Heart right ventricle (tissue), 16 donors: ENCODE data around the gene PTMA. TPM values are rescaled to one million over a fixed set of nuclear protein-coding genes. Genes with fewer than 3 reads are reported as not detected.
"Not testable (repeated sequence)": the region's sequence is repeated elsewhere in the genome, so short reads cannot be mapped to it uniquely, and the experiment has no call there.

ENCODE experiments used
- ATAC-seq, 8 donors: fragments of 200-7000 bp; cut with Tn5 transposase; one replicate each; pipeline ENCODE4 v1.9.1; 2020; ENCODE audit warnings: mild to moderate bottlenecking in 8 of 8, moderate library complexity in 8 of 8, moderate number of reproducible peaks in 1 of 8
- DNase-seq, 2 donors: peaks; one replicate each; pipeline ENCODE4 v3.0.0-alpha.2; 2020
- H3K27ac ChIP-seq, 10 donors: fragments of 200-600 bp; sonication (generic) in 2 of 10; one replicate each; pipeline versions ENCODE4 v1.5.0 to v1.8.0; 2020 to 2022; ENCODE audit warnings: mild to moderate bottlenecking in 3 of 10
- H3K27me3 ChIP-seq, 7 donors: fragments of 200-600 bp; one replicate each; pipeline ENCODE4 v1.8.0; 2021 to 2022; ENCODE audit warnings: mild to moderate bottlenecking in 2 of 7
- H3K36me3 ChIP-seq, 9 donors: fragments of 200-600 bp; sonication (generic) in 1 of 9; one replicate each; pipeline versions ENCODE4 v1.5.0 to v1.8.0; 2020 to 2022; ENCODE audit warnings: mild to moderate bottlenecking in 2 of 9
- H3K4me1 ChIP-seq, 9 donors: fragments of 200-600 bp; sonication (generic) in 1 of 9; one replicate each; pipeline versions ENCODE4 v1.5.0 to v1.8.0; 2020 to 2022; ENCODE audit warnings: mild to moderate bottlenecking in 4 of 9
- H3K4me3 ChIP-seq, 10 donors: fragments of 200-600 bp; sonication (generic) in 2 of 10; one replicate each; pipeline versions ENCODE4 v1.5.0 to v1.8.0; 2020 to 2022; ENCODE audit warnings: mild to moderate bottlenecking in 7 of 10, moderate library complexity in 2 of 10
- H3K9me3 ChIP-seq, 11 donors: fragments of 200-600 bp in 10 of 11; sonication (generic) in 2 of 11; one replicate each; pipeline versions ENCODE4 v1.5.0 to v1.8.0; 2013 to 2022; ENCODE audit warnings: mild to moderate bottlenecking in 2 of 11, control low read depth in 1 of 11, moderate library complexity in 1 of 11
- CTCF ChIP-seq, 9 donors: fragments of 200-600 bp; sonication (generic) in 2 of 9; IDR thresholded peaks; one replicate each; pipeline versions ENCODE4 v1.5.0 to v1.8.0; 2021 to 2022; ENCODE audit warnings: antibody characterized with exemption in 9 of 9, mild to moderate bottlenecking in 5 of 9, moderate library complexity in 1 of 9
- WGBS, 2 donors: extraction: QIAGEN DNeasy Blood & Tissue Kit; methylation state at CpG; one replicate each; pipeline ENCODE4 v1.1.7; 2013; ENCODE audit warnings: inconsistent platforms in 1 of 2; 5-methylcytosine and 5-hydroxymethylcytosine counted together
- intact Hi-C, 10 donors: fragments of 100-400 bp; cut with DNase I; formaldehyde crosslinking; loops; one replicate each; pipeline versions ENCODE4 v1.11.1 to v1.14.2; 2022
- long read RNA-seq, 3 donors: library from polyadenylated mRNA; unstranded; transcript quantifications; one replicate each; pipeline ENCODE4 v2.0.0, GENCODE V29; 2020 to 2021
- polyA plus RNA-seq, 2 donors: library from polyadenylated mRNA; stranded (reverse); fragments of 200-250 nt; gene quantifications; one replicate each; pipeline ENCODE4 v1.2.3, GENCODE V29; 2013
- total RNA-seq, 10 donors: library from RNA; stranded (reverse); fragmentation: NEBNext Ultra II Directional in 3 of 10; extraction: Animal tissue kit (Norgen Biotek cat#: 25700) in 3 of 10; gene quantifications; one replicate each; pipeline versions ENCODE4 v1.2.1 to v1.2.4, GENCODE V29; 2021 to 2023
- donor health status: Arrhythmogenic right ventricular cardiomyopathy.
- donor health status: ischemic (EF 13 %, LVEDD 7.1; RV severe dilation, severe dysfunction).
- donor health status: healthy with polysubstance abuse.
- donor health status: DM: no; HTN: yes; CAD: no.
- donor health status: DM: no; HTN: no; CAD: no.
- donor health status: ischemic (EF 25% LVEDD 6.9; RV normal size, moderate dysfunction).
- donor health status: ischemic (EF 25% LVEDD 5.7; RV mildly dilated, moderate dysfunction).
- donor health status: healthy.
- donor health status: DM: yes; HTN: yes; CAD: no.
- donor health status: Ischemic cardiomyopathy.
- donor health status: ischemic (EF 35%, LVEDD 5.7; RV mildly dilated, moderate dysfunction).
- donor health status: nonischemic (EF 11% LVEDD 7.7; RV severe dilation, severe dysfunction).
- donor health status: DM: yes; HTN: yes; CAD: no.
- donor health status: PGD.
- donor health status: ischemic (EF 29% LVEDD 5.4; RV normal size, mild dysfunction).
- donor health status: nonischemic (EF 23%, LVEDD 6.1; RV moderate dilation, normal function).

The PTMA gene
- total RNA-seq (100 to 1,000 TPM; 133 to 348 (median 164) TPM), polyA plus RNA-seq (100 to 1,000 TPM; 567 to 626 TPM)
- long read RNA-seq, donor 1, transcript PTMA-201 (5 exons, 1,212 nt) = minor isoform, 17 of 159 reads
- long read RNA-seq, donor 1, transcript PTMA-202 (5 exons, 1,221 nt) = major isoform, 110 of 159 reads
- long read RNA-seq, donor 1, partial matches to known transcripts = 19 of 159 reads
- long read RNA-seq, donor 1, other reads (novel, unspliced or antisense) = 10 of 159 reads
- long read RNA-seq, donor 2, transcript PTMA-202 (5 exons, 1,221 nt) = major isoform, 85 of 110 reads
- long read RNA-seq, donor 2, transcript PTMA-201 (5 exons, 1,212 nt) = minor isoform, 8 of 110 reads
- long read RNA-seq, donor 2, partial matches to known transcripts = 8 of 110 reads
- long read RNA-seq, donor 2, other reads (novel, unspliced or antisense) = 6 of 110 reads
- long read RNA-seq, donor 3, transcript PTMA-201 (5 exons, 1,212 nt) = minor isoform, 9 of 141 reads
- long read RNA-seq, donor 3, transcript PTMA-202 (5 exons, 1,221 nt) = major isoform, 107 of 141 reads
- long read RNA-seq, donor 3, partial matches to known transcripts = 20 of 141 reads
- long read RNA-seq, donor 3, other reads (novel, unspliced or antisense) = 4 of 141 reads

GRCh38 chr2:231707927-231708772, at the start of gene PTMA:
TSS of gene PTMA (plus strand) at chr2:231708525. CDS start at chr2:231708707, 182 bp downstream.
- ATAC-seq (peak; percentile 75 to 88 (median 80)), DNase-seq (peak; percentile 99 to 100)
- H3K36me3 ChIP-seq = peaks cover 0 to 21% (median 13%) of the 10 kb centered on the region in 9 donors
- WGBS, 2 donors = 0 to 1% methylated on average over 80 to 91 of the region's 97 CpGs
- intact Hi-C loops = loop anchor here in 7 of 10 donors (1.0 to 2.0 kb wide), 5 partner anchors 27 to 95 kb away; no protein-coding TSS in a partner anchor
- TF ChIP-seq CTCF (IDR thresholded peaks at IDR 0.05) = peak in 1 of 9 donors; percentile 2
- no peaks in the 10 kb centered on the region for H3K9me3 ChIP-seq
- peak within 1 kb of the TSS; percentile 98 to 100 (median 99) for H3K27ac ChIP-seq
- no peaks in the 10 kb centered on the region for H3K27me3 ChIP-seq
- H3K4me1 ChIP-seq = peaks cover 14 to 49% (median 38%) of the 10 kb centered on the region in 9 donors
- peak within 1 kb of the TSS; percentile 72 to 100 (median 90) for H3K4me3 ChIP-seq

GRCh38 chr2:231660073-231660472, 48.3 kb upstream of the PTMA start:
- intact Hi-C loops, H3K27me3 ChIP-seq, ATAC-seq, H3K4me3 ChIP-seq, H3K36me3 ChIP-seq, DNase-seq, H3K27ac ChIP-seq, H3K9me3 ChIP-seq: not testable (repeated sequence)
- WGBS, 2 donors = 93 to 98% methylated on average over 7 of the region's 7 CpGs
- peaks cover 0 to 25% (median 7%) of the 10 kb centered on the region in 9 donors for H3K4me1 ChIP-seq

GRCh38 chr2:231660860-231661259, 47.5 kb upstream of the PTMA start:
- whole genome bisulfite sequencing, 2 donors = 92% methylated on average over 8 of the region's 8 CpGs
- H3K27ac ChIP-seq = no peak overlapping the region
- intact Hi-C loops = no loop called here
- H3K4me3 ChIP-seq = no peak overlapping the region
- peaks cover 5 to 28% (median 14%) of the 10 kb centered on the region in 9 donors for H3K4me1 ChIP-seq
- H3K36me3 ChIP-seq = no peaks in the 10 kb centered on the region
- no peak for TF ChIP-seq CTCF (IDR thresholded peaks at IDR 0.05)
- ATAC-seq = no peak
- no peaks in the 10 kb centered on the region for H3K9me3 ChIP-seq
- no peak for DNase-seq
- no peaks in the 10 kb centered on the region for H3K27me3 ChIP-seq

- TF ChIP-seq CTCF (IDR thresholded peaks at IDR 0.05) = no peak
- H3K27ac ChIP-seq = peak overlapping the region; percentile 86 to 99 (median 96)
- intact Hi-C loops = loop anchor here in 5 of 10 donors (1.0 kb wide), 3 partner anchors 15 to 46 kb away; no protein-coding TSS in a partner anchor
- H3K9me3 ChIP-seq = no peaks in the 10 kb centered on the region
- ATAC-seq = no peak
- H3K36me3 ChIP-seq = no peaks in the 10 kb centered on the region
- 67 to 68% methylated on average over 28 of the region's 28 CpGs for WGBS, 2 donors
- no peaks in the 10 kb centered on the region for H3K27me3 ChIP-seq
- peaks cover 5 to 34% (median 17%) of the 10 kb centered on the region in 9 donors for H3K4me1 ChIP-seq
- H3K4me3 ChIP-seq = peak overlapping the region in 9 of 10 donors; percentile 26 to 57 (median 51)
- no peak for DNase-seq
Observed at GRCh38 chr2:231661422-231662027, 46.8 kb upstream of the PTMA start.
